Measurements from ENCODE around the gene FAM120A.
A peak's percentile ranks its signal among the peaks of the same experiment; 100 is the strongest.

FAM120A gene

GRCh38 chr9:93562157-93562556, 110.7 kb downstream of the FAM120A start:
- DNase-seq, result no peak

GRCh38 chr9:93565089-93565488, 113.6 kb downstream of the FAM120A start:
- DNase-seq, result no peak

GRCh38 chr9:93566408-93567270, 115.2 kb downstream of the FAM120A start:
- peak; percentile 96 for DNase-seq

GRCh38 chr9:93567271-93567959, 115.9 kb downstream of the FAM120A start:
- no peak for DNase-seq

- DNase-seq, result no peak
Observed at GRCh38 chr9:93568169-93568568, 116.7 kb downstream of the FAM120A start.

GRCh38 chr9:93569621-93570174, 118.2 kb downstream of the FAM120A start:
- DNase-seq, result no peak

- DNase-seq, result no peak
Observed at GRCh38 chr9:93572221-93572620, 120.7 kb downstream of the FAM120A start.

GRCh38 chr9:93572636-93573515, 121.4 kb downstream of the FAM120A start:
- no peak for DNase-seq

- DNase-seq, result no peak
Observed at GRCh38 chr9:93573516-93573828, 122.0 kb downstream of the FAM120A start.

GRCh38 chr9:93574091-93574899, 122.8 kb downstream of the FAM120A start:
- DNase-seq, result no peak

GRCh38 chr9:93574900-93575795, 123.7 kb downstream of the FAM120A start:
- no peak for DNase-seq

- no peak for DNase-seq
Observed at GRCh38 chr9:93575796-93576257, 124.3 kb downstream of the FAM120A start.

GRCh38 chr9:93576258-93577077, 125.0 kb downstream of the FAM120A start, which contains the start of gene PHF2:
TSS of gene PHF2 (plus strand) at chr9:93576584. CDS start at chr9:93576774, 190 bp downstream.
- DNase-seq, result no peak

- DNase-seq, result no peak
Observed at GRCh38 chr9:93577078-93577974, 125.8 kb downstream of the FAM120A start.

- no peak for DNase-seq
Observed at GRCh38 chr9:93577975-93578682, 126.6 kb downstream of the FAM120A start.

- no peak for DNase-seq
Observed at GRCh38 chr9:93578844-93579243, 127.4 kb downstream of the FAM120A start.

GRCh38 chr9:93579711-93580516, 128.4 kb downstream of the FAM120A start:
- no peak for DNase-seq
